ENCODE results near the gene TPRKB. TPM values are rescaled to one million over a fixed set of nuclear protein-coding genes. Genes with fewer than 3 reads are reported as not detected.
"Not testable (repeated sequence)": the region's sequence is repeated elsewhere in the genome, so short reads cannot be mapped to it uniquely, and the experiment has no call there.

TPRKB gene
- total RNA-seq, 2 experiments from 2014 or later: 33.6 to 39.5 TPM

DNA sequence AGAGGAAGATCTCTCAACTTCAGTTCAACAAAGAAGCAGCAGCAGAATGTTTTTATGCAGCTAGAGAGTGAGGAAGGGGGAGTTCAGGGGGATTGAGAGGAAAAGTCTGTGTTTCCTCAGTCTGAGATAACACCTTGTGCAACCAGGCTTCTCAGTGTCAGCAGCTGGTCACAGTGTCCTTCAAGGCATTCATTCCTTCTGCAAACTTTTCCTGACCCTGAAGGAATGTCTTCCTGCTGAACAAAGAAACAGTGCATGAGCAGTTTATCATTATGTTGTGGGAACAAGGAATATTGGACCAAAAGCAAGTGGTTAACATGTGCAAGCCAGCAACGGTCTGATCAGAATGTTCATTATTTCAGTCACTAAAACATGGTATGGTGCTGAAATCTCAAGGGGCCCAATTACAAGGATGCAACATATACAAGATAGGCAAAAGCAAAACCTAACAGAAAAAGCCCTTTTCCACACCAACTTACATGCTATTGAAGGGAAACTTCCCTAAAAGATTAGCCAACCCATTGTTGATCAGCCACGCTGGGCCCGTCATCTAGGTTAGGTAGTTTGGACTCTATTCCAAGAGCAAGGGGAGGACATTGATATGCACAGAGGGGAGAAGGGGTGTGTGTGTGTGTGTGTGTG lies 34.2 kb downstream of the TPRKB start:
- H3K27ac Mint-ChIP-seq; CTCF ChIA-PET; H3K9me3 Mint-ChIP-seq; H3K4me3 Mint-ChIP-seq; H3K36me3 Mint-ChIP-seq (ENCODE audit: low read depth); POLR2A ChIA-PET; DNase-seq; H3K27me3 Mint-ChIP-seq; H3K4me1 Mint-ChIP-seq: not testable (repeated sequence)

DNA sequence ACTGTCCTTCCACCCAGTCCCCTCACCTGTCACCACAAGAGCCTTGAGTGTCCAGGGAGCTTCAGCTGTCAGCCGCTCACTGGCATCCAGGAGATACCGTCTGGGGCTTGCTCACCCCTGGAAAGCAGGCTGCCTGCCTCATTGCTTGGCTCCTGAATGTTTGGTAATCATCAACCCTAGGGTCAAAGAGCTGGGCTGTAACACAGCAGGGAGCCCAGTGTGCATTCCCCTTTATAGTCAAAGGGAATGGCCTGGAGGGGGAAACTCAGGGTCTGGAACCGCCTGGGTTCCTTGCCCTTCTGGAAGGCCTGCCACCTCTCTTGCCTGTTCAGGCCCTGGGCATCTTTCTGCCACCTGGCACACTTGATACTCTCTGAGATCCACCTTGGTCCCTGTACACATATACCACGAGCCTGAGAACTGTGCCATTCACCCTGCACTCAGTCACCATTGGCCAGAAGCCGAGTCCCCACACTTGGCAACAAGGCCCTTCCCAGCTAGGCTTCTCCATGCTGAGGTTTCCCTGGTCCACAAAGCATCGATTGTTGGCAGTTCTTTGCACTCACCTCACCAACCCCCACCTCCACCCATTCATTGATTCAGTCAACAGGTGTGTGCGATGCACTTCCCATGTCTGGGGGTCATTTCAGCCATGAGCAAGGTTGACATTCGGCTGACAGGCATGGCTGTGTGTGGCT lies 35.0 kb downstream of the TPRKB start:
- Mint-ChIP-seq H3K4me1 (no peaks in the 10 kb centered on the region), H3K27ac (no peak overlapping the region), H3K36me3 (ENCODE audit: low read depth) (no peaks in the 10 kb centered on the region), H3K9me3 (peaks cover 5% of the 10 kb centered on the region), H3K4me3 (no peak overlapping the region), H3K27me3 (no peaks in the 10 kb centered on the region)
- ChIA-PET POLR2A (no interaction called here), CTCF (no interaction called here)
- DNase-seq: no peak

DNA sequence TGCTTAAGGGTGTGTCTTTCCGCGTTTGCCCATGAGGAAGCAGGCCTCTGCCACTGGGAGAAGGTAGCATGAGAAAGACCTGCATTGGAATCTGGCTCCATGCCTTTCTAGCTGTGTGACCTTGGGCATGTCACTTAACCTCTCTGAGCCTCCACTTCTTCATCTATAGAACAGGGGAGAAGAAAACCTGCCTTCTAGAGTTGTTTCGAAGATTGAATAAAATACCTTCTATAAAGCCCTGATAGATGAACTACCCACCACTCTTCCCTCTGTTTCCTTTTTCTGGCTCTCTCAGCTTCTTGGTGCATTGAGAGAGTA lies 35.7 kb downstream of the TPRKB start:
- POLR2A ChIA-PET; H3K4me1 Mint-ChIP-seq; H3K27ac Mint-ChIP-seq; CTCF ChIA-PET; H3K27me3 Mint-ChIP-seq; H3K36me3 Mint-ChIP-seq (ENCODE audit: low read depth); H3K4me3 Mint-ChIP-seq; H3K9me3 Mint-ChIP-seq; DNase-seq: not testable (repeated sequence)

DNA sequence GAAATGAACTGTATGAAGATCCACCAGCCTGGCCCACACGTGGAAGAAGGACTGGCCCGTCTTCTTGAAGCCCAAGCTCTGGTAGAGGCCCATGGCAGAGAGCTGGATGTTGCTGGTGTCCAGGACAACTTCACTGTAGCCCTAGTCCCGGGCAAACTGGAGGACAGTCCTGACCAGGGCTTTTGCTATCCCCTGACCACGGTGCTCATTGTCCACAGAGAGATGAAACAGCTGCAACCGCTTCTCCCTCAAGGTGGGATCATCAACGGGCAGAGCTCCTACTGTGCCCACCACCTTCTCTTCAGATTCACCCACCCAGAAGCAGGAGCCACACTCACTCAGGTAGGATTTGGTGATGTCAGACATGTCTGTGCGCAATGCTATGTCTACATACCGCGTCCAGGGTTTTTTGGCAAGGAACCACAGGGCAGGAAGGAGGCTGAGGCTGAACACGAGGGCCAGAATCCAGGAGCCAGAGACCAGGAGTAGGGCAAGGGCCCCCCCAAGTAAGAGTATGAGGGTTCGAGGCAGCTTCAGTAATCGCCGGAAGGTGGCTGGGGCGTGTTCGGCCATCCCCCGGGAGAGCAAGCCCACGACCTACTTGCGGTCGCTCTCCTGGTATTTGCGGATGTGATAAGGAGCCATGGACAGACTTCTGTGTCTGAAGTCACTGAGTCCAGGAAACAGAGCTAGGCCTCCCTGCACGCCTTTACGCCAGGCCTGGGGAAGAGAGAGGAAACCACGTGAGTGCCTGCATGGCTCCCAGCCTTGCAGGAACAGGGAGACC lies 36.3 kb downstream of the TPRKB start:
- no peaks in the 10 kb centered on the region for H3K27me3 Mint-ChIP-seq

GRCh38 chr2:73700131-73700611 lies 37.0 kb downstream of the TPRKB start:
- CTCF ChIA-PET: no interaction called here
- no peaks in the 10 kb centered on the region for H3K36me3 Mint-ChIP-seq (ENCODE audit: low read depth)

More for the DNA sequence above, 36.3 kb downstream of the TPRKB start:
- H3K27ac Mint-ChIP-seq: no peak overlapping the region
- POLR2A ChIA-PET: no interaction called here
- no peaks in the 10 kb centered on the region for H3K36me3 Mint-ChIP-seq (ENCODE audit: low read depth)
- H3K4me3 Mint-ChIP-seq: no peak overlapping the region
- CTCF ChIA-PET: no interaction called here
- H3K4me1 Mint-ChIP-seq: no peaks in the 10 kb centered on the region
- peaks cover 5% of the 10 kb centered on the region for H3K9me3 Mint-ChIP-seq
- DNase-seq: no peak

GRCh38 chr2:73699437-73699836 lies 37.7 kb downstream of the TPRKB start:
- H3K4me1 Mint-ChIP-seq: no peaks in the 10 kb centered on the region
- H3K27me3 Mint-ChIP-seq: no peaks in the 10 kb centered on the region
- POLR2A ChIA-PET: no interaction called here
- peaks cover 5% of the 10 kb centered on the region for H3K9me3 Mint-ChIP-seq
- no peak overlapping the region for H3K27ac Mint-ChIP-seq
- H3K36me3 Mint-ChIP-seq (ENCODE audit: low read depth): no peaks in the 10 kb centered on the region
- CTCF ChIA-PET: no interaction called here
- DNase-seq: no peak
- no peak overlapping the region for H3K4me3 Mint-ChIP-seq

More at GRCh38 chr2:73700131-73700611, 37.0 kb downstream of the TPRKB start:
- POLR2A ChIA-PET: no interaction called here
- Mint-ChIP-seq H3K4me3 (no peak overlapping the region), H3K9me3 (peaks cover 5% of the 10 kb centered on the region), H3K4me1 (no peaks in the 10 kb centered on the region), H3K27ac (no peak overlapping the region), H3K27me3 (no peaks in the 10 kb centered on the region)
- DNase-seq: no peak

DNA sequence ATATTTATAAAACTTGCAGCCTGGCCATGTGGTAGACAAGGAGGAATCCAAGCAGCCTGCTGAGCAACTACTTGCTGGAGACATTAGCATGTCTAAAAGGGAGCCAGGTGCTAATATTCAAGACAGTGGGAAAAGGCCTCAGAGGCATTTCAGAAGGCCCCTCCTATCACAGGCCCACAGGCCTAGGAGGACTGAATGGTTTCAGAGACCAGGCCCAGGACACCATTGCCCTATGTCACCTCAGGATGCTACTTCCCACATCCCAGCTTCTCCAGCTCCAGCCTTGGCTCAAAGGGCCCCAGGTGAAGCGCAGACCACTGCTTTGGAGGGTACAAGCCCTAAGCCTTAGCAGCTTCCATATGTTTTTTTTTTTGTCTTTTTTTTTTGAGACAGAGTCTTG lies 39.0 kb downstream of the TPRKB start:
- Mint-ChIP-seq H3K9me3 (peaks cover 5% of the 10 kb centered on the region), H3K4me1 (no peaks in the 10 kb centered on the region), H3K27ac (no peak overlapping the region), H3K4me3 (no peak overlapping the region), H3K36me3 (ENCODE audit: low read depth) (no peaks in the 10 kb centered on the region), H3K27me3 (no peaks in the 10 kb centered on the region)
- ChIA-PET POLR2A (no interaction called here), CTCF (interaction anchor here (0.6 kb wide), 1 partner anchor 51 kb away, joined by 3 read pairs; no protein-coding TSS in a partner anchor)
- no peak for DNase-seq

DNA sequence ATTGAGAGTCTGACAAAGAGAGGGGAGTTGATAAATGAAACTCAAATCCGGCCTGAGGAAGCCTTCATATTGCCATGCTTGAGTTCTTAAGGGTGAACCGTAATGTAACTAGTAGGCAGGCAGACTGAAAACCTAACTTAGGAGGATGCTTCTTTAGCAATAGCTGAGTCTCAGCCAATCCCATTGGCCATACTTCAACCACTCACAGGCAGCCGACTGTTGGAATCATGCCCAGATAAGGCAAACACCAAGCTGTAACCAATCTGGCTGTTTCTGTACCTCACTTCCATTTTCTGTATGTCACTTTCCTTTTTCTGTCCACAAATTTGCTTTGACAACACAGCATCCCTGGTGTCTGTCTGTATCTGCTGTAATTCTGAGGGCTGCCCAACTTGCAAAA lies 39.5 kb downstream of the TPRKB start:
- H3K4me3 Mint-ChIP-seq: no peak overlapping the region
- H3K4me1 Mint-ChIP-seq: no peaks in the 10 kb centered on the region
- CTCF ChIA-PET: interaction anchor here (0.6 kb wide), 1 partner anchor 50 kb away, joined by 3 read pairs; no protein-coding TSS in a partner anchor
- no peak for DNase-seq
- peaks cover 5% of the 10 kb centered on the region for H3K9me3 Mint-ChIP-seq
- no peaks in the 10 kb centered on the region for H3K27me3 Mint-ChIP-seq
- POLR2A ChIA-PET: no interaction called here
- H3K36me3 Mint-ChIP-seq (ENCODE audit: low read depth): no peaks in the 10 kb centered on the region
- no peak overlapping the region for H3K27ac Mint-ChIP-seq

DNA sequence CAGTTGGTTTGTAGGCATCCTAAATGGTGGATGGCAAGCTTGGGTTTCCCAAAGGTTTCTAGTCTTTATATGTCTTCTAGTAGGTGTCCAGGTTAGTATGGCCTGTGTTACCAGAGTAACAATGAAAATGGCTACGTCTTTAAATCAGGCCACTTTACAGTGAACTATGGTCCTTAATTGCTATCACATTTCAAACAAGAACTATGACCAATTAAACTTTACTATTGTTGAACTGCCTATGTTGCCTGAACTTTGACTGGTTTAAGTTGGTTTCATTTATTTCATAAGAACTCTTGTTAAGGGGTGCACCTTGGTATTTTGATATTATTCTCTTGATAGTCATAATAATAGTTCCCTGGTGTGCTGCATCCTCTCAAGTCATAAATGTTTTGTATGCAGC lies 40.2 kb downstream of the TPRKB start:
- H3K9me3 Mint-ChIP-seq; H3K4me3 Mint-ChIP-seq; CTCF ChIA-PET; DNase-seq; POLR2A ChIA-PET; H3K36me3 Mint-ChIP-seq (ENCODE audit: low read depth); H3K27me3 Mint-ChIP-seq; H3K4me1 Mint-ChIP-seq; H3K27ac Mint-ChIP-seq: not testable (repeated sequence)

GRCh38 chr2:73696521-73696920 lies 40.6 kb downstream of the TPRKB start:
- POLR2A ChIA-PET; H3K27ac Mint-ChIP-seq; H3K36me3 Mint-ChIP-seq (ENCODE audit: low read depth); H3K27me3 Mint-ChIP-seq; H3K9me3 Mint-ChIP-seq; DNase-seq; H3K4me1 Mint-ChIP-seq; H3K4me3 Mint-ChIP-seq: not testable (repeated sequence)
- CTCF ChIA-PET: interaction anchor here (0.6 kb wide), 1 partner anchor 175 kb away, joined by 3 read pairs; no protein-coding TSS in a partner anchor

GRCh38 chr2:73690372-73691088 lies 46.6 kb downstream of the TPRKB start:
- CTCF ChIA-PET: interaction anchor here (0.9 kb wide), 1 partner anchor 21 kb away, joined by 3 read pairs; no protein-coding TSS in a partner anchor
- POLR2A ChIA-PET; H3K9me3 Mint-ChIP-seq; H3K4me1 Mint-ChIP-seq; H3K4me3 Mint-ChIP-seq; H3K27me3 Mint-ChIP-seq; H3K36me3 Mint-ChIP-seq (ENCODE audit: low read depth); H3K27ac Mint-ChIP-seq: not testable (repeated sequence)
- peak; percentile 37 for DNase-seq

DNA sequence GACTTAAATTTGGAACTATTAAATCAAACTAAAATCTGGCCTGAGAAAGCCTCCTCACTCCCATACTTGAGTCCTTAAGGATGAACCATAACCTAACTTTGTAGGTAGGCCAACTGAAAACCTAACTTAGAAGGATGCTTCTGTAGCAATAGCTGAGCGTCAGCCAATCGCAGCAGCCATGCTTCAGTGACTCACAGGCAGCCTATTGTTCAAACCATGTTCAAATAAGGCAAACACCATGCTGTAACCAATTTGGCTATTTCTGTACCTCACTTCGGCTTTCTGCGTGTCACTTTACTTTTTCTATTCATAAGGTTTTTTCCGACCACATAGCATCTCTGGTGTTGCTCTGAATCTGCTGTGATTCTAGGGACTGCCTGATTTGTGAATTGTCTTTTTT lies 48.7 kb downstream of the TPRKB start:
- H3K27ac Mint-ChIP-seq; H3K27me3 Mint-ChIP-seq; DNase-seq; H3K4me1 Mint-ChIP-seq; CTCF ChIA-PET; H3K9me3 Mint-ChIP-seq; POLR2A ChIA-PET; H3K4me3 Mint-ChIP-seq; H3K36me3 Mint-ChIP-seq (ENCODE audit: low read depth): not testable (repeated sequence)
